Stimulated activated CD8-positive, alpha-beta memory T cell treated with anti-CD3 and anti-CD28 coated beads, Interleukin-12 subunit alpha, Interleukin-12 subunit beta, amount 100 ng/mL, for 4 hours (primary cell): Measurements from ENCODE around the gene SATB2.

Source experiments
- DNase-seq: peaks from one replicate; pipeline ENCODE4 v3.0.0-alpha.2; 2020; ENCODE audit warnings: low read depth

The SATB2 gene

GRCh38 chr2:199465988-199466691 is 8.4 kb upstream of the SATB2 start:
- DNase-seq, result no peak

DNA sequence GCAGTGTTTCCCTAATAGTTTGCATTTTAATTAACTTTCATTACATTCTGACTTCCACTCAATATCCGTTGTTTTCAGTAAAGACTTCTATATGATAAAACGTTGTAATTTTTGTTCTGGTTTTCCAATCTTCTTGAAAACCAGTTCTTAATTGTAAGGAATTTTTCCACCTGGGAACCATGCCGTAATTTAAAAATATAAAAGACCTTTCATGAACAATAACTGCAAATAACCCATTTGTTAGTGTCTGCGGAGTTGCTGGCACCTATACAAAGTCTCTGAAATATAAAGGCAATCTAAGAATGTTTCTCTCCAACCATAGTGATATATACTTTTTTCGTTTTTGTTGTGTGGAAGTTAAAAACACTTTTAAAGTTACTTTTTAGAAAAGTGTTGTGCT is 7.7 kb upstream of the SATB2 start:
- DNase-seq, result no peak

DNA sequence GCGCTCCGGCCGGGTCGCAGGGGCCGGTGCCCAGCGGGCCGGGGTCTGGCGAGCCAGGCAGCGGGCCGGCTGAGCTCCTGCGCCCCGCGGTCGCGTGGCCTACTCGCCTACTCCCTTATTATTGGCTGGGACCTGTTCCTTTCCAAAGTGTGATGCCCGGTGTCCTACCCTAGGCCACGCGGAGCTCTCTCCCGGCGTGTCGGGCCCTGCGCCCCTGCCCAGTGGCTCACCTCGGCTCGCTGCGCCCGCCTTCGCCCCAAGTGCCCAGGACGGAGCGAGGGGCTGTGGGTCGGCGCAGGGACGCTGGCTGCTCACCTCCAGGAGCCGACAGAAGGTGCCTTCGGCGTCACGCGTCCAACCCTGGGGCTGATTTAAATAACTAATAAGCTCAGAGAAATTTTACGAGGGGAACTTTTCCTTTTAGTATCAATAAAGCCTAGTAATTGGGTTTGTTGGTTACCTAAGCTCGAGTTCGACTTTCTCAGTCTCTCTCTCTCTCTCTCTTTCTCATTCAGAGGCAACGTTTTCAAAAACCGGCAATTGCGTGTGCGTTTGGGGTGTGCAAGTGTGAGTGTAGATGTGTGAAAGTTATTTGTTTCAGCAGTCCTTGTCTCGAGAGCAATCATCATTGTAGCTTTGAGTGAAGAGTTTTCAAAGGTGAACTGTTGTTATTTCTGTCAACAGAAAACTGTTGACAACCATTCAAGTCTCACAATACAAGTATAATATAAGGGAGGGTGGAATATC is 7.0 kb upstream of the SATB2 start:
- DNase-seq, result no peak

GRCh38 chr2:199463708-199464605 is 6.2 kb upstream of the SATB2 start:
- DNase-seq, result no peak

- no peak for DNase-seq
These were observed 5.4 kb upstream of the SATB2 start for GRCh38 chr2:199462956-199463692.

- no peak for DNase-seq
These were observed 4.7 kb upstream of the SATB2 start for GRCh38 chr2:199462347-199462955.

GRCh38 chr2:199461711-199462346 is 4.1 kb upstream of the SATB2 start:
- DNase-seq, result no peak

DNA sequence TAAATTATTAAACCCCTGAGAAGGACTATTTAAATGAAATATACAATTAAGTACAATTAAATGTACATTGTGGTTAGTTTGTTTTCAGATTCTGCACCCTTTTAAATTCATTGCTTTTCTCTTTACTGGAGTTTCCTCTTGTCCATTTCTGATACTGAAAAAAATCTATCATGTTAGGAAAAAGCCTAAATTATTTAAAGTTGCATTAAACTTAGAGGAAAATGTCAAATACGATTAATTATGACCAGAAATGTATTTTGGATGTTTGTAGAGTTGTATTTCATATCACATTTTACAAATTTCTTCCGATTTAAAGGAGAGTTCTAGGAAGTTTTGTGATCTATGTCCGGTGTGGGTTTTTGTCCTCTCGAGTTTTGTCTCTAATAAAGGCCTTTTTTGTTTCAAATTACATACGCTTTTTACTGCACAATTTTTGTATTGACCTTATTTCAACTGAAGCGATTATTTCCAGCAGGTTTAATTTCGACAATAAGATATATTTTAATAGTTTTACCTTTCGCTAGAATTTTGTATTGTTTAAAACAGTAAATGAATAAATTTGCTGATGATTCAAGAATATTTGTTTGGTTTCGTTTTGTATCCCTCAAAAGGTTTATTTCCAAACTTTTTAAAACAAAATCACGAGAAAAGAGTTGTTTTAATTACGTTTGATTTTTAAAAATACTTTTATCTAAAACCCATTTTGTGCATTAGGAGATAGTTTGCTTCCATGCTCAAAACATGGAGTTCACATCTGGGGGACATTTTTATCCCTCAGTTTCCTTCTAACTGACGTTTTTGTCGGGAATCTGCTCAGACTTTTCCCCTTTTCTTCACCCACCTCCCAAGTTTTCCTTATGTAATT is 3.3 kb upstream of the SATB2 start:
- no peak for DNase-seq

DNA sequence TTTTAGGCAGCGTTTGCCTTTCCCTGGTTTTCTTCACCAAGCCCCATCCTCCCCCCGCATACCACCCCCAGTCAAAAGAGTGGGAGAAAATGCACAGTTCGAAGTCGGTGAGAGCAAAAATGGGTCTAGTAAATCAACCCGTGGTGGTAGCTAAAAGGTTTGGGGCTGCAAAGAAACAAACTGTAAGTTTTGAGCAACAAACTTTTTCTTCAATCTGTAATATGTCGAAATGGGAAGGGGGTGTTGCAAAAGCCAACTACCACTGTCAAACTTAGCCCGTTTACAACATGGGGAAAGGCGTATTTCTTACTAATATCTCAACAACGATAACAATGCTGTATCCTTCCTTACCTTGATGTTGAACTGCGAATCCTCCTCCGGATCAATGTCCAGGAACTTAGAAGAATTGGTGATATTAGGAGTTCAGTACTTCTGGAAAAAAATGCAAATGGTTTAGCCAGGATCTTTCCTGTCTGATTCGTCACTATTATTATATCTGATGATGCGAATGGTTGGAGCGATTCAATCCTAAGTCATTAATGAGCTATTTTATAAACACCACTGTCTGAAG is 2.4 kb upstream of the SATB2 start:
- no peak for DNase-seq

GRCh38 chr2:199459286-199460100 is 1.8 kb upstream of the SATB2 start:
- no peak for DNase-seq

DNA sequence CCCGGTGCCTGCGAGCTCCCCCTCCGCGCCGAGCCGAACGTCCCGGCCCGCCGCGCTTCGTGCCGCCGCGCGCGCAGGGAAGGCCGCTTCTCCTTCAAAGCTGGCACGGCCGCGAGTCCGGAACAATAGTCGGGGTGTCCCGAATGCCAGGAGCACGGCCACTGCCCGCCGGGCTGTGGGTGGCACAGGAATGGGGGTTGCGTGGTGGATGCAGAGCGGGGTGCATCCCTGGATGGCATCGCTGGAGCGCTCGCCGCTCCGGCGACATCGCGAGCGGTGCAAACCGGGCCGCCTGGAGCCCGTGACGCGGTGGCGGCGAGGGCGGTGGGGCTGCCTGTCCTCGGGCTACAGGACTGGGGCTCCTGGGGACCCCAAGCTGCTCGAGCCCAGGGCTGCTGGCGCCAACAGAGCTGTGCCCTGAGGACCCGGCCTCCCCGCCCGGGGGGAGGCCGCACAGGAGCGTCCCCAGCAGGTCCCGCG is 1.1 kb upstream of the SATB2 start:
- no peak for DNase-seq

GRCh38 chr2:199458009-199458805 is 468 bp upstream of the SATB2 start:
- no peak for DNase-seq

DNA sequence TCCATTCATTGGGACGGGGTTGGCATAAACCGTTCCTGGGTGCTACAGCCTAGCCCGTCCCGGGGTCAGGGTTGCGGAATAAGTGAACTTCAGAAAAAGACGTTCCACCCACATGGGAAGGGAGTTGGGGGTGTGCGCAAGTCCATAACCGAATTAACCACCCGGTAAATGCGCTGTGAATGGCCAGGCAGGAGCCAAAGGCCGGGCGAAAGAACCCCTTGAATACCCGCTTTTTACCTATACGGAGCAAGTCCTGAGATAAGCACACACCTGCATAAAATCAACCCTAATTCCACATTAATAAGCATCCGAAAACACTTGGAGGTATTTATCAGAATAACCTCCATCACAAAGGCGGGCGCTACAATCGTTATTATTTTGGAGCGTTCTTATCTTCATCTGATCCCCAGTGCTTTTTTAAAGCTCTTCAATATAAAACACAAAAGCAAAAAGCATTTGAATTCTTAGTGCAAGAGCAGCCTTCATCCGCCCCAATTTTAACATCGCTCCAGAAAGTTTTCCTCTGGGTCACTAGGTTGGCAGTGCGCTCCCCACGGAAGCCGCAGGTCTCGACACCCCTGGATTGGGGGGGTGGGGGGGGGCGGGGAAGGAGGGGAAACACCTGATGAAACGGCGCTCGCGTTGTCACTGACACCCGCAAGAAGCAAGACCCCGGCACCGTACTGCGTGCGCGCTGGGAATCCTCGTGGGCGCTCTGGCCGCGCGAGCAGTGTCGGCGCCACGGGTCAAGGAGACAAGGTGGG is 1.2 kb downstream of the SATB2 start:
- no peak for DNase-seq

DNA sequence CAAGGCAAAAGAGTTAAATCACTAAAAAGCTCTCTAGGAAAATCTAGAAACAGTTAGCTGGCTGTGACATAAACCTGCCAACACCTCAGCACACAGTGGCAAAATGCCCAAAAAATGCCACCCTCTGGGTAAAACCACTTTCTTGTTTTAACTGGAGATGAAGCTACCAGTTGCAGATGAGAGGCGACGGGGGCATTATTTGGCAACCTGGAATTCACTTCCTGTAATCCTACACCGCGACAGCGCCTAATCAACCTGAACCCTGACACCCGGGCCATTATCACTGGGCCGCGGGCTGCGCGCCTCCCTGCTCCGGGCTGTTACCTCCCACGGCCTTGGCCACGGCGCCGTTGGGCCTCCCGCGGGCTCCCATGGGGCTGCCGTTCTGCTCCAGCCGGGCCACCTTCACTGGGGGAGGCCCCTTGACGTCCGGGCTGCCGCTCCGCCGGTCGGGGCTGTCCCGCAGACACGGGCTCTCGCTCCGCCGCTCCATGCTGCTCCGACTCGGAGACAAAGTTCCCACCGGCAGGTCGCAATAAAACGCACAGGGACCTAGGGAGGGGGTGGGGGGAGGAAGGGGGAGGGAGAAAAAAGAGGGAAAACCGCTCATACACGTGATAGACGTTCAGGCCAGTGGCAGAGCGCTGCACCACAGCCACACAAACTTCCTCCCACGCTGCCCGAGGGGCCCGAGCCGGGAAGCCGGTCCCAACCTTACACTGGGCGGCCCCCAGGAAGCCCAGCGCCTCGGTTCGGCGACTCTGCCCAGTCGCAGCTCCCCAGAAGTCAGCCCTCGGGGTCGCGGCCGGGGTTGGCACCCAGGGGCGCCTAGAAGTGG is 2.0 kb downstream of the SATB2 start:
- no peak for DNase-seq

- DNase-seq, result no peak
These were observed 2.6 kb downstream of the SATB2 start for GRCh38 chr2:199455210-199455544.

DNA sequence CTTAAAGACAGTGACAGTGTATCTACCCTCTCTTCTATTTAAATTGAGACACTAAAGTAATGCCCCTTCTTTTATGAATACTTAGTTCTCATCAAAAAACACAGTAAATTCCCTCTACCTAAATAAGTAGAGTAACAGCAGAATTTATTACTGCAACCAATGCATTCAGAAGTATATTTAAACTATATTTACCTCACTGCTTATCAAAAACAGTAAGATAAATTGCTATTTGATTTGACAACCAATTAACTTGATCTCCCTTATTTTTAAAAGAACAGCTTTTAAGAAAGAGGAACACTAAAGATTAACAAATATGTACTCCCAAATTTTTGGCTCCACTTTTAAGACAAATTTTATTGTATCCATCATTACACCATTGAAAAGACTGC is 4.8 kb downstream of the SATB2 start:
- DNase-seq, result no peak
